ENCODE measurements around the gene ITGA1. TPM values are rescaled to one million over a fixed set of nuclear protein-coding genes. Genes with fewer than 3 reads are reported as not detected.

Gene ITGA1
- total RNA-seq, 4 donors from 2014 or later, result 219 to 326 (median 240) TPM

- Histone ChIP-seq H3K36me3 (peaks cover 0 to 8% of the 10 kb centered on the region in 2 donors), H3K9me3 (no peaks in the 10 kb centered on the region), H3K4me3 (peak overlapping the region; percentile 51 to 64), H3K27me3 (no peaks in the 10 kb centered on the region), H3K4me1 (peaks cover 11 to 96% (median 30%) of the 10 kb centered on the region in 3 donors), H3K27ac (peak overlapping the region; percentile 77 to 96 (median 91))
- TF ChIP-seq EP300 (IDR thresholded peaks at IDR 0.05) (no peak), POLR2A (IDR thresholded peaks at IDR 0.05) (no peak), CTCF (IDR thresholded peaks at IDR 0.05) (no peak), POLR2AphosphoS5 (IDR thresholded peaks at IDR 0.05) (no peak)
- no peak for ATAC-seq
- 0 to 2% methylated on average over 2 to 3 of the region's 3 CpGs for WGBS, 2 donors (ENCODE audit: low coverage in 1 of 2)
These were observed 11.2 kb downstream of the ITGA1 start for GRCh38 chr5:52798938-52799337.

GRCh38 chr5:52799358-52799982 lies 11.8 kb downstream of the ITGA1 start:
- peaks cover 11 to 96% (median 30%) of the 10 kb centered on the region in 3 donors for H3K4me1 ChIP-seq
- 3% methylated on average over 11 of the region's 19 CpGs; no CpG with 5 or more reads in 1 of the 2 donors for WGBS, 2 donors (ENCODE audit: low coverage in 1 of 2)

GRCh38 chr5:52799983-52800393 lies 12.3 kb downstream of the ITGA1 start:
- peak; percentile 89 for ATAC-seq
- Histone ChIP-seq H3K27me3 (no peaks in the 10 kb centered on the region), H3K9me3 (no peaks in the 10 kb centered on the region), H3K4me1 (peaks cover 11 to 96% (median 30%) of the 10 kb centered on the region in 3 donors), H3K4me3 (peak overlapping the region; percentile 51 to 64), H3K27ac (peak overlapping the region; percentile 77 to 96 (median 91)), H3K36me3 (peaks cover 0 to 8% of the 10 kb centered on the region in 2 donors)
- TF ChIP-seq POLR2A (IDR thresholded peaks at IDR 0.05) (peak; percentile 47 to 58), POLR2AphosphoS5 (IDR thresholded peaks at IDR 0.05) (peak; percentile 86), CTCF (IDR thresholded peaks at IDR 0.05) (no peak), EP300 (IDR thresholded peaks at IDR 0.05) (no peak)
- 20% methylated on average over 1 of the region's 34 CpGs; no CpG with 5 or more reads in 1 of the 2 donors for WGBS, 2 donors (ENCODE audit: low coverage in 1 of 2)

More at GRCh38 chr5:52799358-52799982, 11.8 kb downstream of the ITGA1 start:
- H3K9me3 ChIP-seq, result no peaks in the 10 kb centered on the region
- H3K27me3 ChIP-seq, result no peaks in the 10 kb centered on the region
- TF ChIP-seq CTCF (IDR thresholded peaks at IDR 0.05) (no peak), EP300 (IDR thresholded peaks at IDR 0.05) (no peak), POLR2AphosphoS5 (IDR thresholded peaks at IDR 0.05) (peak; percentile 58), POLR2A (IDR thresholded peaks at IDR 0.05) (no peak)
- ATAC-seq, result peak; percentile 57
- peak overlapping the region; percentile 77 to 96 (median 91) for H3K27ac ChIP-seq
- peak overlapping the region; percentile 51 to 64 for H3K4me3 ChIP-seq
- H3K36me3 ChIP-seq, result peaks cover 0 to 8% of the 10 kb centered on the region in 2 donors

- no peaks in the 10 kb centered on the region for H3K27me3 ChIP-seq
- WGBS, 2 donors (ENCODE audit: low coverage in 1 of 2), result 0% methylated on average over 1 of the region's 31 CpGs; no CpG with 5 or more reads in 1 of the 2 donors
- H3K27ac ChIP-seq, result peak overlapping the region; percentile 77 to 96 (median 91)
- TF ChIP-seq EP300 (IDR thresholded peaks at IDR 0.05), result no peak
- no peak for TF ChIP-seq POLR2A (IDR thresholded peaks at IDR 0.05)
- TF ChIP-seq POLR2AphosphoS5 (IDR thresholded peaks at IDR 0.05), result peak; percentile 71
- TF ChIP-seq CTCF (IDR thresholded peaks at IDR 0.05), result peak in 3 of 4 experiments; percentile 17 to 29 (median 22)
- peak; percentile 75 for ATAC-seq
- H3K4me3 ChIP-seq, result peak overlapping the region; percentile 51 to 64
- no peaks in the 10 kb centered on the region for H3K9me3 ChIP-seq
- H3K36me3 ChIP-seq, result peaks cover 0 to 8% of the 10 kb centered on the region in 2 donors
- H3K4me1 ChIP-seq, result peaks cover 15 to 96% (median 30%) of the 10 kb centered on the region in 3 donors
These were observed 12.9 kb downstream of the ITGA1 start for GRCh38 chr5:52800394-52801213.
